ENCODE results near the gene LRRN2.

DNA sequence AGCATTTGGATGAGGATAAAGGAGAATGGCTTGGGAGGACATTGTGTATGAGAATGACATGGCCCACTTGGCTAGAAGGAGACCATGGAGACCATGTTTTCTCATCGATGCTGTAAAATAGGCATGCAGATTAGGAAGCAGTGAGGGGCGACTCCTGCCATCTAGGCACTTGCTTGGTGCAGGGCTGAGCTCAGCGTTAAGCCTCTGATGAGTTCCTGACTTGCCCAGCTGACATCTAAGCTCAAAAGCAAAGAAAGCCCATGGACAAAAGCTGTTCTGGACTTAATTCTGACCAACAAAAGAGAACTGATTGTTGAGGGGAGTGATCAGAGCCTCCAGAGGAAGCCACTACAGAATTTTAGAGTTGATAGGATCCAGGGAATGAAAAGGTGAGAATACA, 74.5 kb downstream of the LRRN2 start:
- TF ChIP-seq POLR2AphosphoS5 (IDR thresholded peaks at IDR 0.05) (no peak), POLR2A (IDR thresholded peaks at IDR 0.05) (no peak), EP300 (IDR thresholded peaks at IDR 0.05; ENCODE audit: low read depth) (no peak)
- TF ChIP-seq, protein P1, sequence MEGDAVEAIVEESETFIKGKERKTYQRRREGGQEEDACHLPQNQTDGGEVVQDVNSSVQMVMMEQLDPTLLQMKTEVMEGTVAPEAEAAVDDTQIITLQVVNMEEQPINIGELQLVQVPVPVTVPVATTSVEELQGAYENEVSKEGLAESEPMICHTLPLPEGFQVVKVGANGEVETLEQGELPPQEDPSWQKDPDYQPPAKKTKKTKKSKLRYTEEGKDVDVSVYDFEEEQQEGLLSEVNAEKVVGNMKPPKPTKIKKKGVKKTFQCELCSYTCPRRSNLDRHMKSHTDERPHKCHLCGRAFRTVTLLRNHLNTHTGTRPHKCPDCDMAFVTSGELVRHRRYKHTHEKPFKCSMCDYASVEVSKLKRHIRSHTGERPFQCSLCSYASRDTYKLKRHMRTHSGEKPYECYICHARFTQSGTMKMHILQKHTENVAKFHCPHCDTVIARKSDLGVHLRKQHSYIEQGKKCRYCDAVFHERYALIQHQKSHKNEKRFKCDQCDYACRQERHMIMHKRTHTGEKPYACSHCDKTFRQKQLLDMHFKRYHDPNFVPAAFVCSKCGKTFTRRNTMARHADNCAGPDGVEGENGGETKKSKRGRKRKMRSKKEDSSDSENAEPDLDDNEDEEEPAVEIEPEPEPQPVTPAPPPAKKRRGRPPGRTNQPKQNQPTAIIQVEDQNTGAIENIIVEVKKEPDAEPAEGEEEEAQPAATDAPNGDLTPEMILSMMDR (IDR thresholded peaks at IDR 0.05): no peak
